OCI-LY3 (cell line): ENCODE results near the gene APOB.

ENCODE experiments used
- H2AFZ ChIP-seq: fragments of 200-600, 300-600 bp; shearing (Covaris generic); 2 replicates; pipeline ENCODE4 v1.6.0; 2014; ENCODE audit warnings: antibody characterized with exemption, low read depth, low read length
- H3K27ac ChIP-seq: fragments of 200-600, 300-600 bp; sonication (generic); 2 replicates; pipeline ENCODE4 v1.5.1; 2014; ENCODE audit warnings: mild to moderate bottlenecking, low read length, moderate library complexity, mixed read lengths
- H3K27me3 ChIP-seq: fragments of 200-600, 300-600 bp; sonication (generic); 2 replicates; pipeline ENCODE4 v1.6.1; 2014; ENCODE audit warnings: low read depth, low read length, mixed read lengths
- H3K36me3 ChIP-seq: fragments of 200-600, 300-600 bp; sonication (generic); replicated peaks from 2 replicates; pipeline ENCODE3; 2014; ENCODE audit warnings: low read depth, low read length, mixed read lengths
- H3K4me1 ChIP-seq: fragments of 300-600, 200-600 bp; sonication (generic); 2 replicates; pipeline ENCODE4 v1.6.1; 2014; ENCODE audit warnings: low read length, mixed read lengths
- H3K4me2 ChIP-seq: fragments of 200-600, 300-600 bp; sonication (generic); 2 replicates; pipeline ENCODE4 v1.6.1; 2014; ENCODE audit warnings: low read length, mixed read lengths
- H3K4me3 ChIP-seq: fragments of 300-600, 200-600 bp; sonication (generic); 2 replicates; pipeline ENCODE4 v1.5.1; 2014; ENCODE audit warnings: antibody characterized with exemption, mild to moderate bottlenecking, low read length, moderate library complexity
- H3K79me2 ChIP-seq: fragments of 300-600, 200-600 bp; shearing (Covaris generic); 2 replicates; pipeline ENCODE4 v1.6.1; 2014; ENCODE audit warnings: mild to moderate bottlenecking, low read length, mixed read lengths
- H3K9ac ChIP-seq: fragments of 300-600, 200-600 bp; shearing (Covaris generic); 2 replicates; pipeline ENCODE4 v1.6.0; 2014; ENCODE audit warnings: mild to moderate bottlenecking, low read length, moderate library complexity
- H3K9me3 ChIP-seq: fragments of 200-600, 300-600 bp; shearing (Covaris generic); 2 replicates; pipeline ENCODE4 v1.6.1; 2014; ENCODE audit warnings: low read length, mixed read lengths; ENCODE audit not compliant: insufficient read depth
- H4K20me1 ChIP-seq: fragments of 200-600, 300-600 bp; sonication (generic); 2 replicates; pipeline ENCODE4 v1.6.1; 2016; ENCODE audit warnings: low read length, mixed read lengths; ENCODE audit not compliant: insufficient read depth
- EZH2phosphoT487 ChIP-seq: fragments of 200-600 bp; shearing (Covaris generic); IDR thresholded peaks from 2 replicates; pipeline ENCODE4 v1.6.1; 2018; ENCODE audit warnings: antibody characterized with exemption, mixed run types, low read depth
- TF ChIP-seq, protein P1 (sequence below): fragments of 200-600, 300-600 bp; sonication (generic); IDR thresholded peaks from 2 replicates; pipeline ENCODE4 v1.5.1; 2014; ENCODE audit warnings: antibody characterized with exemption, low read length, low read depth

The APOB gene

DNA sequence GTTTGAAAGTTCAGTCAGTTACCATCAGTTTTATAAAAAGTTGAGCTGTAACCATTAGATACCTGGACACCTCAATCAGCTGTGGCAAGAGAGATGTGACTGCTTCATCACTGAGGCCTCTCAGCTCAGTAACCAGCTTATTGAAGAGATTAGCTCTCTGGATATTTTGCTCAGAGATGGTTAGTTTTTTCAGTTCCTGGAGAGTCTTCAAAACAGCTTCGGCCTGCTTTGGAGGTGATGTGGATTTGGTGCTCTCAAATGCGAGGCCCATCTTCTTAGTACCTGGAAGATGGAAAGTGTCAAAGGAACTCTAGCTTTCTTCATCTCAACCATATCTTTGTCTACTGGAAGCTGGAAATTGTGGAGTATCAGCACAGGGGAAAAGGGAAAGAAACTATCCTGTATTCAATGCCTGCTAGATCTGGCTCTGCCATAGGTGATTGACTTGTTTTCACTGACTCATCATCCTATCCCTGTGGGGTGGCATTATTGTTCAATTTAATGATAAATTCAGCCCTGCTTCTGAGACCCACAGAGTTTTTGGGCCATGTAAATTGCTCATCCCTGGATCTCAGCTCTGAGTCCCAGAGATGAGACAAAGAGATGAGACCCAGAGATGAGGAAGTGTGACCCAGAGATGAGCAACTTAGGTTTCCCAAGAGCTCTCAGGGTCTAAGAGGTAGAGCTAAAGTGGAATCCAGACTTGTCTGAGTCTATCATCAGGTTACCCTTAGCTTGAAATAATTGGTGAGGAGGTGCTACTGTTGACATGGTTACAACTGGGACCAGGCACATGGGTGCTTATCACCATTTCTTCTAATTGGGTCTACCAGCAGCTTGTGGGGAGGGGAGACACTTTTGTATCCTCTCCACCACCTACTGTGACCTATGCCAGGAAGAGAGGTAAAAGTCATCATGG, 10.4 kb downstream of the APOB start:
- Histone ChIP-seq H3K9me3 (no peaks in the 10 kb centered on the region), H3K4me1 (no peaks in the 10 kb centered on the region), H3K27me3 (peaks cover under 1% of the 10 kb centered on the region), H3K9ac (no peak overlapping the region), H3K27ac (no peak overlapping the region), H3K79me2 (no peaks in the 10 kb centered on the region), H3K36me3 (no peaks in the 10 kb centered on the region), H4K20me1 (no peaks in the 10 kb centered on the region), H2AFZ (no peak overlapping the region), H3K4me3 (no peak overlapping the region), H3K4me2 (no peak overlapping the region)
- TF ChIP-seq, protein P1, sequence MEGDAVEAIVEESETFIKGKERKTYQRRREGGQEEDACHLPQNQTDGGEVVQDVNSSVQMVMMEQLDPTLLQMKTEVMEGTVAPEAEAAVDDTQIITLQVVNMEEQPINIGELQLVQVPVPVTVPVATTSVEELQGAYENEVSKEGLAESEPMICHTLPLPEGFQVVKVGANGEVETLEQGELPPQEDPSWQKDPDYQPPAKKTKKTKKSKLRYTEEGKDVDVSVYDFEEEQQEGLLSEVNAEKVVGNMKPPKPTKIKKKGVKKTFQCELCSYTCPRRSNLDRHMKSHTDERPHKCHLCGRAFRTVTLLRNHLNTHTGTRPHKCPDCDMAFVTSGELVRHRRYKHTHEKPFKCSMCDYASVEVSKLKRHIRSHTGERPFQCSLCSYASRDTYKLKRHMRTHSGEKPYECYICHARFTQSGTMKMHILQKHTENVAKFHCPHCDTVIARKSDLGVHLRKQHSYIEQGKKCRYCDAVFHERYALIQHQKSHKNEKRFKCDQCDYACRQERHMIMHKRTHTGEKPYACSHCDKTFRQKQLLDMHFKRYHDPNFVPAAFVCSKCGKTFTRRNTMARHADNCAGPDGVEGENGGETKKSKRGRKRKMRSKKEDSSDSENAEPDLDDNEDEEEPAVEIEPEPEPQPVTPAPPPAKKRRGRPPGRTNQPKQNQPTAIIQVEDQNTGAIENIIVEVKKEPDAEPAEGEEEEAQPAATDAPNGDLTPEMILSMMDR = no peak
- no peak for TF ChIP-seq EZH2phosphoT487

DNA sequence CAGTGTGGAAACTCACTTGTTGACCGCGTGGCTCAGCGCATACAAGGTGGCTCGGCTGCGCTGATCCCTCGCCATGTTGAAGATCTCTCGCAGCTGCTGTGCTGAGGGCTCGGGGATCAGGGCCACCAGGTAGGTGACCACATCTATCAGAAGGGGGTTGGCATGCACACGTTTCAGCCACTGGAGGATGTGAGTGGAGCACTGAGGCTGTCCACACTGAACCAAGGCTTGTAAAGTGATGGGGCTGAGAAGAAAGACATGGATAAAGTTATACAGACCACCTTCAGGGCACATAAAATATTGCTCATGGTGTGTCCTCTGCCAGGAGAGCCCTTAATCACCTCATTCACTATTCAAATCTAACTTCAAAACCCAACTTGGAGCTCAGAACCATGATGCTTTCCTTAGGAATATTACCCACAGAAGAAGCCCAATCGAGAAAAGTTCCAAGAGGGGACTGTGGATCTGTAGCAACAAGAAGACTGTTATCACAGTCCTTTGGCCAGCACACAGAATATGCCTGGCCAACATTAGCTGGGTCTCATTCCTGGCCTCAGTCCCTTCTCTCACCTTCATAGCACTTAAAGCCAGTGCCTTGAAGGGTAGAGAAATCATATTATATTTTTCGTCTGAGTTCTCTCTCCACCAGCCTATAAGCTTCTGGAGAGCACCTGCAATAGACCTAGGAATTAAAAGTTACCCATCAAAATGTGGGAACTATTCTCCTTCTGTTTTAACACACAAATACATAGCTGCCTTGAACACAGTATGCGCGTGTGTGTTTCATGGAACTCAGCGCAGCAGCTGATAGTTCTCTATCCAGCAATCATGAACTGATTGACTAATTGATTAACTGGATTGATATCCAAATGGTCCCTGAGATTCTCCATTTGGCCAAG, 11.3 kb downstream of the APOB start:
- TF ChIP-seq, protein P1 = no peak
- no peak for TF ChIP-seq EZH2phosphoT487
- no peak overlapping the region for H3K4me3 ChIP-seq
- no peaks in the 10 kb centered on the region for H3K79me2 ChIP-seq
- H3K9me3 ChIP-seq = no peaks in the 10 kb centered on the region
- no peak overlapping the region for H3K9ac ChIP-seq
- no peak overlapping the region for H2AFZ ChIP-seq
- H4K20me1 ChIP-seq = no peaks in the 10 kb centered on the region
- no peak overlapping the region for H3K27ac ChIP-seq
- H3K4me2 ChIP-seq = no peak overlapping the region
- no peaks in the 10 kb centered on the region for H3K4me1 ChIP-seq
- H3K27me3 ChIP-seq = peaks cover 10% of the 10 kb centered on the region
- H3K36me3 ChIP-seq = no peaks in the 10 kb centered on the region

DNA sequence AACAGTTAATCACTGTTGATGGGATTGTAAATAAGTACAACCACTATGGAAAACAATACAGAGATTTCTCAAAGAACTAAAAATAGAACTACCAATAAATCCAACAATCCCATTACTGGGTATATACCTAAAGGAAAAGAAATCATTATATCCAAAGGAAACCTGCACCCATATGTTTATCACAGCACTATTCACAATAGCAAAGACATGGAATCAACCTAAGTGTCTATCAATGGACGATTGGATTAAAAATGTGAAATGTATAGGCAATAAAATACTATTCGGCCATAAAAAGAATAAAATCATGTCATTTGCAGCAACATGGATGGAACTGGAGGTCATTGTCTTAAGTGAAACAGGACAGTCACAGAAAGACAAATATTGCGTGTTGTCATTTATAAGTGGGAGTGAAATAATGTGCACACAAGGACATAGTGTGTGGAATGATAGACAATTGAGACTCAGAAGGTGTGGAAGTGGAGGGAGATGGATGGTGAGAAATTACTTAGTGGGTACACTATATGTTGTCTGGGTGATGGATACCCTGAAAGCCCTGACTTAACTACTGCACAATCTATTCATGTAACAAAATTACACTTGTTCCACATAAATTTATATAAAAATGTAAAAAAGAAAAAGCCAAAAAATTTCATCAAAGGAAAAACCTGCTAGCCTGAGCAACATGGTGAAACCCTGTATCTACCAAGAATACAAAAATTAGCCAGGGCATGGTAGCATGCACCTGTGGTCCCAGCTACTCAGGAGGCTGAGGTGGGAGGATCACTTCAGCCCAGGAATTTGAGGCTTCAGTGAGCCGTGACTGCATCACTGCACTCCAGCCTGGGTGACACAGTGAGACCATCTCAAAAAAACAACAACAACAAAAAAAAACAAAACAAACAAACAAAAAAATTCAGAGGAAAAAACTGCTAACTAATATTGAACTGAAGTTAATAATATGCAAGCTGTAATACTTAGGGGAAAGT, 12.6 kb downstream of the APOB start:
- peaks cover 10% of the 10 kb centered on the region for H3K27me3 ChIP-seq
- no peak overlapping the region for H3K4me2 ChIP-seq
- no peaks in the 10 kb centered on the region for H3K4me1 ChIP-seq
- no peak overlapping the region for H3K4me3 ChIP-seq
- H3K9me3 ChIP-seq = no peaks in the 10 kb centered on the region
- H3K36me3 ChIP-seq = no peaks in the 10 kb centered on the region
- no peak overlapping the region for H2AFZ ChIP-seq
- H3K27ac ChIP-seq = no peak overlapping the region
- no peak overlapping the region for H3K9ac ChIP-seq
- no peaks in the 10 kb centered on the region for H3K79me2 ChIP-seq
- TF ChIP-seq, protein P1 = no peak
- TF ChIP-seq EZH2phosphoT487 = no peak
- H4K20me1 ChIP-seq = no peaks in the 10 kb centered on the region
